Fibroblast of villous mesenchyme (primary cell): ENCODE measurements around the gene TPSAB1. TPM values are rescaled to one million over a fixed set of nuclear protein-coding genes. Genes with fewer than 3 reads are reported as not detected.

Source experiments
- DNase-seq: peaks from one replicate; pipeline ENCODE4 v3.0.0-alpha.2; 2010; ENCODE audit warnings: low read depth
- H3K4me3 ChIP-seq: 2 replicates; pipeline ENCODE4 v1.5.1; 2011; ENCODE audit warnings: low read depth, mild to moderate bottlenecking, low read length
- CTCF ChIP-seq: IDR thresholded peaks from 2 replicates; pipeline ENCODE4 v1.5.1; 2012; ENCODE audit warnings: low read depth, mild to moderate bottlenecking, low read length; ENCODE audit not compliant: insufficient read depth
- total RNA-seq: library from RNA; depleted of rRNA; stranded (reverse); fragments of >200 nt; gene quantifications from 2 replicates; pipeline ENCODE4 v1.2.3, GENCODE V29; 2012

The TPSAB1 gene
- total RNA-seq, 1 donor: not detected

- no peak for DNase-seq
- TF ChIP-seq CTCF: no peak
- no peak overlapping the region for H3K4me3 ChIP-seq
These were observed 47.6 kb downstream of the TPSAB1 start for GRCh38 chr16:1287982-1288670.

GRCh38 chr16:1288813-1289476 is 48.4 kb downstream of the TPSAB1 start:
- no peak for TF ChIP-seq CTCF
- no peak for DNase-seq
- no peak overlapping the region for H3K4me3 ChIP-seq

- TF ChIP-seq CTCF: no peak
- no peak overlapping the region for H3K4me3 ChIP-seq
- no peak for DNase-seq
These were observed 49.0 kb downstream of the TPSAB1 start for GRCh38 chr16:1289477-1289866.

GRCh38 chr16:1290063-1290501 is 49.6 kb downstream of the TPSAB1 start:
- no peak for TF ChIP-seq CTCF
- DNase-seq: peak; percentile 16
- no peak overlapping the region for H3K4me3 ChIP-seq

- no peak for TF ChIP-seq CTCF
- DNase-seq: no peak
- no peak overlapping the region for H3K4me3 ChIP-seq
These were observed 50.5 kb downstream of the TPSAB1 start for GRCh38 chr16:1290860-1291575.

GRCh38 chr16:1291576-1291974 is 51.1 kb downstream of the TPSAB1 start:
- DNase-seq: no peak
- TF ChIP-seq CTCF: no peak
- H3K4me3 ChIP-seq: no peak overlapping the region

Other genes starting within 250 kb of the TPSAB1 start
- not detected in 2 replicates for gene SSTR5, start 168.0 kb upstream of the TPSAB1 start, total RNA-seq
- gene C1QTNF8, start 144.5 kb upstream of the TPSAB1 start, total RNA-seq: not detected in 2 replicates
- 11.7 and 12.2 TPM in 2 replicates for gene CACNA1H, start 87.6 kb upstream of the TPSAB1 start, total RNA-seq
- not detected in 2 replicates for gene TPSG1, start 15.4 kb upstream of the TPSAB1 start, total RNA-seq
- gene TPSB2, start 10.5 kb upstream of the TPSAB1 start, total RNA-seq: not detected in 2 replicates
- gene TPSD1, start 15.4 kb downstream of the TPSAB1 start, total RNA-seq: not detected in 2 replicates
- gene UBE2I, start 68.9 kb downstream of the TPSAB1 start, total RNA-seq: 44.9 and 46.4 TPM in 2 replicates
- under 0.01 and 0.32 TPM in 2 replicates for gene BAIAP3, start 92.9 kb downstream of the TPSAB1 start, total RNA-seq
- 42.7 and 55.7 TPM in 2 replicates for gene TSR3, start 111.2 kb downstream of the TPSAB1 start, total RNA-seq
- gene GNPTG, start 111.2 kb downstream of the TPSAB1 start, total RNA-seq: 25.1 and 26.3 TPM in 2 replicates
- gene UNKL, start 174.0 kb downstream of the TPSAB1 start, total RNA-seq: 7.1 and 7.8 TPM in 2 replicates
- 11.7 and 13.9 TPM in 2 replicates for gene UQCC4, start 180.0 kb downstream of the TPSAB1 start, total RNA-seq
- not detected in 2 replicates for gene PERCC1, start 190.4 kb downstream of the TPSAB1 start, total RNA-seq
- gene CCDC154, start 203.9 kb downstream of the TPSAB1 start, total RNA-seq: under 0.01 TPM in 2 replicates
- gene CLCN7, start 234.3 kb downstream of the TPSAB1 start, total RNA-seq: 85.1 and 159 TPM in 2 replicates
- 0.32 and 0.43 TPM in 2 replicates for gene PTX4, start 248.2 kb downstream of the TPSAB1 start, total RNA-seq